Neuron (in vitro differentiated cells): ENCODE data around the gene TCEA3.

Experiments used
- H2AFZ ChIP-seq: one replicate; pipeline ENCODE4 v1.6.1; 2013; ENCODE audit warnings: low read depth, mild to moderate bottlenecking, inconsistent platforms, low read length, moderate library complexity
- H3K27me3 ChIP-seq: one replicate; pipeline ENCODE4 v1.6.1; 2013; ENCODE audit warnings: low read length; ENCODE audit not compliant: insufficient read depth
- H3K36me3 ChIP-seq: one replicate; pipeline ENCODE4 v1.6.1; 2013; ENCODE audit warnings: low read length; ENCODE audit not compliant: insufficient read depth
- H3K4me1 ChIP-seq: one replicate; pipeline ENCODE4 v1.6.1; 2013; ENCODE audit warnings: low read length; ENCODE audit not compliant: insufficient read depth
- H3K4me3 ChIP-seq: 2 replicates; pipeline ENCODE4 v1.5.1; 2013; ENCODE audit warnings: mild to moderate bottlenecking, low read length, moderate library complexity
- H3K9me3 ChIP-seq: one replicate; pipeline ENCODE4 v1.6.1; 2013; ENCODE audit warnings: low read length

TCEA3 gene

DNA sequence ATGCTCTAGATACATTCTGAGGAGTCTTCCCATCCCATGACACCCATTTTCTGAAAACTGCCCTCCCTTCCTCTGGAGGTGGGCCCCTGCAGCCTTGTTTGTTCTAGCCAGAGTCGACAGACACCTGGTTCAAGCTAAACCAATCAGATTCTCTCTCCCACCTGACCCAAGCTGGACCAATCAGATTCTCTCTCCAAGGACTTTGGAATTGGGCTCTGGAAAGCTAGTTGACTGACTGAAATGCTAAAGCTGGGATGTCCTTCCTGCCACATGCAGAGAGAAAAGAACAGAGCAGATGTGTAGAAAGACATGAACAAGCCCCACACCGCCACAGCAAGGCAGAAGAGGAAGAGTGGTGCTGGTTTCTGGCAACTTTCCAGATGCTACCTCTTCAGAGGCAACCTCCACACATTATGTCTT is 34.8 kb upstream of the TCEA3 start:
- Histone ChIP-seq H3K36me3 (peaks cover 41% of the 10 kb centered on the region), H3K27me3 (no peaks in the 10 kb centered on the region), H2AFZ (no peak overlapping the region), H3K4me3 (no peak overlapping the region), H3K9me3 (peaks cover 2% of the 10 kb centered on the region), H3K4me1 (no peaks in the 10 kb centered on the region)

DNA sequence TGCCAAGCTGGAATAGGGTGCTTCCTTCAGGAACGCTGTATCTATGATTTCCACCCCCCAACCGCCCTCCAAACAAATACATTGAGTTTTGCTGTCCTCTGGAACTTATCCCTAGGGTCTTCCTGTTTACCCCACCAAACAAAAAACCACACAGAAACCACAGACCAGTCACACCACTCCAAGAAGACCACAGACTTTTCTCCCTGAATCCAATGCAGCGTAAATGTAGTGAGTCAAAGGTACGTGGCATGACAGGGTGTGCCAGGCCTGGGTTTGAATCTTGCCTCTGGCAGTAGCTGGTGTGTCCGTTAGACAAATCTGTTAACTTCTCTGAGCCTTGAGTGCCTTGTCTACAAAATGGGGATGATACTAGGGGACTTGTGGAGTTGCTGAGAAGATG is 31.7 kb upstream of the TCEA3 start:
- Histone ChIP-seq H3K27me3 (no peaks in the 10 kb centered on the region), H2AFZ (no peak overlapping the region), H3K4me1 (no peaks in the 10 kb centered on the region), H3K9me3 (no peaks in the 10 kb centered on the region), H3K36me3 (peaks cover 61% of the 10 kb centered on the region), H3K4me3 (no peak overlapping the region)

DNA sequence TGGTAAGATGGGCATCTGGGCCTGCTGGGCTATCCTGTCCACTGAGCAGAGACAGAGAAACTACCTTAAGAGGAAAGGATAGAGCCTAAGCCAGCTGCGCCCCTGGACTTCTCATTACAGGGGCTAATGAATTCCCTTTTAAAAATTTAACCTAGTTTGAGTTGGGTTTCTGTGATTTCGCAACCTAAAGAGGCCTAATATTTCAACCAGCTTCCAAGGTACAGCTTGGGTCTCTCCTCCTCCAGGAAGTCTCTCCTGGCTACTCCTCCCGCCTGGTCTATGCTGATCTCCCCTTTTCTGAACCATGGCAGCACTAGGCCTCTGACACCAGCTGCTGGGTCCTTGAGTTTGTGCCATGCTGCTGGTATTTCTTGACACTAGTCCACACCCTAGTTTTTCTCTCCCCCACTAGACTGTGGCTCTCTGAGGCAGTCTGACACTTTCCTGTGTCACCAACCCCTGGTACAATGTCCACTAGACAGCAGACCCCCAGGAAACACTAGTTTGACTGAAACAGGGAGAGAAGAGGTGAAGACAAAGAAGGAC is 29.0 kb upstream of the TCEA3 start:
- no peak overlapping the region for H2AFZ ChIP-seq
- H3K27me3 ChIP-seq = no peaks in the 10 kb centered on the region
- no peaks in the 10 kb centered on the region for H3K4me1 ChIP-seq
- no peaks in the 10 kb centered on the region for H3K9me3 ChIP-seq
- no peak overlapping the region for H3K4me3 ChIP-seq
- peaks cover 74% of the 10 kb centered on the region for H3K36me3 ChIP-seq

DNA sequence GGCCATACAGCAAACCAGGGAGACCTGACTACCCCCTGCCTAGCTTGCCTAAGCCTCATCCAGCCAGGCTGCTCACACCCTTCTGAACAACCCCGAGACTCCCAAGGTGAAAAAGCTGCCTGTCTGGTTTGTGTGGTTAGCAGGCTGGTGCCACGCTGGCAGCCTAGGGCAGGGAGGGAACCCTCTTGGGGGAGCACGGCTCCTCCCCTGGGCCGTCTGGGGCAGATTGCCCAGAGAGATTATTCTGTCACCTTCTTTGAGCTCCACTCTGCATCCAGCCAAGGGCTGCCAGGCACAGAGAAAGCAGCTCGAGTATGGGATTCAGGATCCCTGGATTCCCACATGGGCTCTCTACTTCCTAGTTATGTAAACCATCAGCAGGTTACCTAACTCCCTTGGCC is 27.5 kb upstream of the TCEA3 start:
- no peaks in the 10 kb centered on the region for H3K4me1 ChIP-seq

DNA sequence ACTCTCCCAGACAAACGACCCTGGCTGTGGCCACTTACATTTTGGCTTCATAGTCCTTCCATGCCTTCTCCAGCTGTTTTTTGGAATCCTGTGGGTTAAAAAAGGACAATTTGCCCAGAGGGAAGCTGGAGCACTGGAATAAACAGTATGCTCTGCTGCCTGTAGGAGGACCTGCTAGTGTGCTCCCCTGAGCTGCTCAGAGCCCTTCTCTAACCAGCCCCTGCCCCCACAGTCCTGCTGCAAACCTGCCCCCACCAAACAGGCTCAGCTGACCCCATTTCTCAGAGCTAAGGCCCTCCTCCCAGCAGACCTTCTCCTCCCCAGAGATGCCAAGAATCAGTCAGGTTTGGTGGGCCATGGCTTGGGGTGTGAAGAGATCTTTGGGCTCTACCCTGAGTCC is 26.9 kb upstream of the TCEA3 start:
- Histone ChIP-seq H3K4me3 (no peak overlapping the region), H3K9me3 (no peaks in the 10 kb centered on the region), H2AFZ (no peak overlapping the region), H3K27me3 (no peaks in the 10 kb centered on the region), H3K4me1 (no peaks in the 10 kb centered on the region), H3K36me3 (peaks cover 74% of the 10 kb centered on the region)

More for the DNA sequence above, 27.5 kb upstream of the TCEA3 start:
- peaks cover 77% of the 10 kb centered on the region for H3K36me3 ChIP-seq
- H3K9me3 ChIP-seq = no peaks in the 10 kb centered on the region
- H3K27me3 ChIP-seq = no peaks in the 10 kb centered on the region
- no peak overlapping the region for H3K4me3 ChIP-seq
- no peak overlapping the region for H2AFZ ChIP-seq

DNA sequence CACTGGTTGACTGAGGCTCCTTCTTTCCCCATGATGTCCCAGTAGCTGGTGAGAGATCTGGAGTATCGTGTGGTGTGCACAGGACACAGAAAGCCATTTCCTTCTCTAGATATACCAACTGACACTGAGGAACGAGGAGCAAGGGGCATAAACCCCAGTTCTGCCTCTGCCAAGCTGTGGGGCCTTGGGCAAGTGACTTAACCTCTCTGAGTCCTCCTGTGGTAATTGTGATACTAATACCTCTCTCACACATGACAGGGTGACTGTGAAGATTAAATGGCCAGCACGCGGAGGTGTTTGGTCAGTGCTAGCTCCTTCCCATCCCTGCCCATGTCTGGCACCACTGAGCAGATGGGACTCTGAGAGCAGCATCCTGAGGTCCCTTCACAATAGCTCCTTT is 26.3 kb upstream of the TCEA3 start:
- no peak overlapping the region for H3K4me3 ChIP-seq
- H2AFZ ChIP-seq = no peak overlapping the region
- no peaks in the 10 kb centered on the region for H3K9me3 ChIP-seq
- no peaks in the 10 kb centered on the region for H3K4me1 ChIP-seq
- H3K36me3 ChIP-seq = peaks cover 71% of the 10 kb centered on the region
- no peaks in the 10 kb centered on the region for H3K27me3 ChIP-seq

DNA sequence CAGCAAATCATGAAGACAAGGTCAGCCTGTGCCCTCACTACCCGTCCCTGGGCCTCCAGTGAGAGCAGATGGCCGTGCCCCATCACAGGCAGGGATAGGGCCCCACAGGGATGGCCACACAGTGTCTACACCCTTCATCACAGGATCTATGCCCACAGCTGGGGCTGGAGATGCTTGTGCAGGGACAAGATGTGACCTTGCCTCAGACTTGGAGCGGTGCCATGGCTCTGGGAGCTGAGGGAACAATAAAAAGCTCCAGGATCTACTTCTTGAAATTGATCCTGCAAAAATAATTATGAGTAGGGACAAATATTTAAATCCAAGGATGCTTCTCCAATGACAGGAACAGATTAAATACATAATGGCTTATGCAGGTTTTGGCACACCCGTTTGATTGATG is 25.4 kb upstream of the TCEA3 start:
- Histone ChIP-seq H3K4me3 (no peak overlapping the region), H3K27me3 (no peaks in the 10 kb centered on the region), H3K36me3 (peaks cover 62% of the 10 kb centered on the region), H2AFZ (no peak overlapping the region), H3K9me3 (no peaks in the 10 kb centered on the region), H3K4me1 (no peaks in the 10 kb centered on the region)

DNA sequence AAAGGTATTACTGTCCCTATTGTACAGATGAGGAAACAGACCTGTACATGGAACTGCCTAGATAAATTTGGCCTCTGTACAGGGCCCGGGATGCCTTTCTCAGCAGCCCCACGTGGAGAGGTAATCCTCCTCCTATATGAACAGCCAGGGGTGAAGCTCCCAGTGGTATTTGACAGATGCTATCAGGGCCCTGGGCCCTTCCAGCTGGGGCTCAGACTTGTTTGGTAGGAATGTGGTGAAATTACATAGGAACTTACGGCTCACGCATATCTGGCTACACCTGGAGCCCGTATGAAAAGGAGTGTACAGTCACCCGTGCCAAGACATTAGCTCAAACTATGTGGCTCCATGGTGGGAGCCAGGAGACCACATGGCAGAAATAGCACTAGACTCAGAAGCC is 24.8 kb upstream of the TCEA3 start:
- Histone ChIP-seq H3K36me3 (peaks cover 61% of the 10 kb centered on the region), H3K9me3 (no peaks in the 10 kb centered on the region), H3K4me1 (no peaks in the 10 kb centered on the region), H2AFZ (no peak overlapping the region), H3K27me3 (no peaks in the 10 kb centered on the region), H3K4me3 (no peak overlapping the region)

DNA sequence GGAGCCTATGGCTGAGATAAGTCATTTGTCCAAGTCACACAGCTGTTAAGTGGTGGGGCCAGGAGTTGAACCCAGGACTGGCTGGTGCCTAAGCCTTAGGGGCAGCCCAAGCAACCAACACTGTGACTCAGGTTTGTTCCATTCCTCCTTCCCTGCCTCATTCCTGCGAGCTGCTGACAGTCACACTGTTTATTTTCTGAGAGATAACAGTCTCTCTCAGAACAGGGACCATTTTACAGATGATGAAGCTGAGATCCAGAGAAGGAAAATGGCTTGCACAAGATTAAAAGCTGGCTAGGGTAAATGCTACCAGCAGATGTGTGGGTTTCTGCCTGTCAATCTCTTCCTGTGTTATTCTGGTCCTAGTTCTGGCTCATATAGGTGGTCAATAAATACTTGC is 24.3 kb upstream of the TCEA3 start:
- Histone ChIP-seq H3K4me1 (no peaks in the 10 kb centered on the region), H3K9me3 (no peaks in the 10 kb centered on the region), H3K27me3 (no peaks in the 10 kb centered on the region), H3K4me3 (no peak overlapping the region), H2AFZ (no peak overlapping the region), H3K36me3 (peaks cover 64% of the 10 kb centered on the region)

DNA sequence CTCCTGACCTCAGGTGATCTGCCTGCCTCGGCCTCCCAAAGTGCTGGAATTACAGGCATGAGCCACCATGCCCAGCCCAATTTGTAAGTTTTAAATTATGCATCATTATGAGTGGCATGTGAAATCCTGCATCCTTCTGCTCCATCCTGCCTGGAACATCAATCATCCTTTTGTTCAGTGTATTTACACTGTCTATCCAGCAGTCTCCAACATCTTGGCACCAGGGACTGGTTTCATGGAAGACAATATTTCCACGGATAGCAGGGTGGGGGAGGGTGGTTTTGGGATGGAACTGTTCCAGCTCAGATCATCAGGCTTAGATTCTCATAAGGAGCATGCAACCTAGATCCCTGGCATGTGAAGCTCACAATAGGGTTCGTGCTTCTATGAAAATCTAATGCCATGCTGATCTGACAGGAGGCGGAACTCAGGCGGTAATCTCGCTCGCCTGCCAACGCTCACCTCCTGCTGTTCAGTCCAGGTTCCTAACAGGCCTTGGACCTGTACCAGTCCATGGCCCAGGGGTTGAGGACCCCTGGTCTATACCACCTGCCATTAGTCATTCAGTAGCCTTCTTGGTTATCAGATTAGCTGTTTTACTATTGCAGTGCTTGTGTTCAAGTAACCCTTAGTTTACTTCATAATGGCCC is 22.2 kb upstream of the TCEA3 start:
- no peak overlapping the region for H2AFZ ChIP-seq
- no peaks in the 10 kb centered on the region for H3K27me3 ChIP-seq
- H3K4me3 ChIP-seq = no peak overlapping the region
- no peaks in the 10 kb centered on the region for H3K9me3 ChIP-seq
- peaks cover 63% of the 10 kb centered on the region for H3K36me3 ChIP-seq
- H3K4me1 ChIP-seq = no peaks in the 10 kb centered on the region

DNA sequence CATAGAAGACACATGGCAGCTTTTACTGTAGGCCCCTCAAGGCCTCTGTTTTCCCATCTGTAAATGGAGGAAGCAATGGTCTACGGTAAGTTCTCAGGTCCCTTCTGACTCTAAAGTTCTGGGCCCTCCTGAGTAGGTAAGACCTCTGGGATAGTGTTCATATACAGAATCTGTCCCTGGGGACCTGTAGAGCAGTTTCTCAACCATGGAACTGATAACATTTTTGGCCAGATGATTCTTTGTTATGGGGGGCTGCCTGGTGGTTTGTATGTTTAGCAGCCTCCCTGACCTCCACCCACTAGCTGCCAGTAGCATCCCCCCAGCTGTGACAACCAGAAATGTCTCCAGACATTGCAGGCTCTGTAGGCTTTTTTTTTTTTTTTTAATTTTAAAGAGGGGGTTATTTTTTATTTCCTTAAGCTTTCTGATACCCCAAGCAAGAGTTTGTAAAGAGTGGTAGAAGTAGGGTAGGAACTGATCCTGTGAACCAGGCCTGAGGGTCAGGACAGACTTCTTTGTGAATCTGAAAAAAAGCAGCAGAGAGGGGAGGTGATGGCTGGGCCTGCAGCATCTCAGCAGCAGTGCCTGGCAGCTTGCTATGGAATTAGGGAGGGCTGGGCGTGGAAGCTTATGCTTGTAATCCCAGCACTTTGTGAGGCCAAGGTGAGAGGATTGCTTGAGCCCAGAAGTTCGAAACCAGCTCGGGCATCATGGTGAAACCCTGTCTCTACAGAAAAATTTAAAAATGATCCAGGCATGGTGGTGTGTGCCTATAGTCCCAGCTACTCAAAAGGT is 20.2 kb upstream of the TCEA3 start:
- Histone ChIP-seq H3K36me3 (peaks cover 59% of the 10 kb centered on the region), H3K9me3 (no peaks in the 10 kb centered on the region), H3K4me1 (no peaks in the 10 kb centered on the region), H3K27me3 (no peaks in the 10 kb centered on the region), H2AFZ (no peak overlapping the region), H3K4me3 (no peak overlapping the region)

DNA sequence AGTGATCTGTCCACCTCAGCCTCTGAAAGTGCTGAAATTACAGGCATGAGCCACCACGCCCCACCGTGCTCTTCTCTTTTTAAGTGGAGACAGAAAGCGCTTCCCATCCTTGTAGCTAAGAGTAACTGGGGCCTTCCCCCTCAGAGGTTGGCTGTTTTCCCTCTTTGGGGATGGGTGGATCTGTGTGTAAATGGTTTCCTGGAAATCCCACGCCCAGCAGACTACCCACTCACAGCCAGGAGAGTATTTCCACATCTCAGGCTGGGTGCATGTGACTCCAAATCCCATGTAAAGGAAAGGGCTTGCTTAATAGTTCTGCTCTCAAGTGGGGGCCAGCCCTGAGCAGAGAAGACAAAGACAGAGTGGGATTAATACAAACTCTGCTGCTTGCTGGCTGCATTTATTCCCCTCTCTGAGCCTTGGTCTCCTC is 19.6 kb upstream of the TCEA3 start:
- no peaks in the 10 kb centered on the region for H3K4me1 ChIP-seq
- no peaks in the 10 kb centered on the region for H3K9me3 ChIP-seq
- H3K27me3 ChIP-seq = no peaks in the 10 kb centered on the region
- H2AFZ ChIP-seq = no peak overlapping the region
- no peak overlapping the region for H3K4me3 ChIP-seq
- peaks cover 59% of the 10 kb centered on the region for H3K36me3 ChIP-seq

DNA sequence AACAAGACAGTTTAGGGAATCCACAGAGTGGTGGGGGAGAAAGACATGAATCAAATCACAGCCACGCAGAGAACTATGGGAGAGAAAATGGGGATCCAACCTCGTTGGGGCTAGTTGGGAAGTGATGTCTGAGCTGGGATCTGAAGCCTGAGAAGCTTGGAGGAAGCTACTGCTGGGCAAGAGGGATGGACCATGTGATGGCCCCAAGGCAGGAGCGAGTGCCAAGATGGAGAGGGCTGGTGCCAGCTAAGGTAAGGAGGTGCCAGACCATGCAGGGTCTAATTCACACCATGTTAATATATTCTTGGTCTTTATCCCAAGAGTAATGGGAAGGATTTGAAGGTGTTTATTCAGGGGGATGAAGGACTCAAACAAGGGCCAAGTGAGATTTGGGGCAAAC is 18.2 kb upstream of the TCEA3 start:
- peaks cover 66% of the 10 kb centered on the region for H3K36me3 ChIP-seq
- no peaks in the 10 kb centered on the region for H3K4me1 ChIP-seq

More for the DNA sequence above, 18.2 kb upstream of the TCEA3 start:
- Histone ChIP-seq H3K4me3 (no peak overlapping the region), H3K27me3 (no peaks in the 10 kb centered on the region), H3K9me3 (no peaks in the 10 kb centered on the region), H2AFZ (no peak overlapping the region)
